HG02870 (cell line): ENCODE measurements around the gene NPR1.
"Not testable (repeated sequence)": the region's sequence is repeated elsewhere in the genome, so short reads cannot be mapped to it uniquely, and the experiment has no call there.

Source experiments
- ATAC-seq: cut with Tn5 transposase; IDR thresholded peaks from one replicate; pipeline ENCODE4 v1.9.1; 2021; ENCODE audit warnings: mild to moderate bottlenecking, moderate library complexity; ENCODE audit not compliant: unreplicated experiment

Gene NPR1

GRCh38 chr1:153649137-153649862 lies 29.2 kb upstream of the NPR1 start:
- no peak for ATAC-seq

- no peak for ATAC-seq
Measured at GRCh38 chr1:153649863-153650235, 28.6 kb upstream of the NPR1 start.

GRCh38 chr1:153651771-153652170 lies 26.7 kb upstream of the NPR1 start:
- no peak for ATAC-seq

GRCh38 chr1:153652805-153653500 lies 25.5 kb upstream of the NPR1 start:
- no peak for ATAC-seq

GRCh38 chr1:153655333-153655732 lies 23.2 kb upstream of the NPR1 start:
- ATAC-seq = no peak

GRCh38 chr1:153658400-153659174 lies 19.9 kb upstream of the NPR1 start, which contains the start of gene SNAPIN:
Gene SNAPIN, plus strand, starts transcription at chr1:153658703. Its CDS starts 41 bp downstream, at chr1:153658744.
- ATAC-seq = peak; percentile 79

GRCh38 chr1:153659175-153659534 lies 19.3 kb upstream of the NPR1 start:
- ATAC-seq = no peak

GRCh38 chr1:153659656-153660055 lies 18.8 kb upstream of the NPR1 start:
- ATAC-seq = no peak

GRCh38 chr1:153661111-153661708 lies 17.3 kb upstream of the NPR1 start:
- ATAC-seq = no peak

GRCh38 chr1:153662269-153662668 lies 16.2 kb upstream of the NPR1 start:
- ATAC-seq = no peak

- ATAC-seq = no peak
Measured at GRCh38 chr1:153663211-153663610, 15.3 kb upstream of the NPR1 start.

- no peak for ATAC-seq
Measured at GRCh38 chr1:153667439-153667838, 11.0 kb upstream of the NPR1 start.

- not testable (repeated sequence) for ATAC-seq
Measured at GRCh38 chr1:153668672-153669071, 9.8 kb upstream of the NPR1 start.

GRCh38 chr1:153669606-153670005 lies 8.9 kb upstream of the NPR1 start:
- ATAC-seq = no peak

GRCh38 chr1:153670257-153670858 lies 8.1 kb upstream of the NPR1 start:
- ATAC-seq = peak; percentile 2

- ATAC-seq = peak; percentile 96
Measured at GRCh38 chr1:153670859-153671627, 7.4 kb upstream of the NPR1 start, which contains the start of gene ILF2. Gene ILF2, minus strand, starts transcription at chr1:153670993. Its CDS starts 71 bp downstream, at chr1:153670922.

- peak; percentile 5 for ATAC-seq
Measured at GRCh38 chr1:153671628-153672353, 6.7 kb upstream of the NPR1 start.

GRCh38 chr1:153673511-153673910 lies 5.0 kb upstream of the NPR1 start:
- ATAC-seq = no peak
